Erythroblast (primary cell): Measurements from ENCODE around the gene SSX2IP.

Source experiments
- GATA1 ChIP-seq: IDR thresholded peaks from 2 replicates; pipeline ENCODE4 v1.6.1; 2011; ENCODE audit warnings: low read depth, mild to moderate bottlenecking, control low read depth, low read length, moderate library complexity
- POLR2A ChIP-seq: IDR thresholded peaks from 2 replicates; pipeline ENCODE4 v1.6.1; 2011; ENCODE audit warnings: mild to moderate bottlenecking, low read length

GRCh38 chr1:84726593-84727499 lies 36.6 kb upstream of the SSX2IP start:
- TF ChIP-seq POLR2A = no peak
- no peak for TF ChIP-seq GATA1
